Hepatocyte (in vitro differentiated cells): ENCODE measurements around the gene METRN.

Source experiments
- EZH2 ChIP-seq: fragments of 200-600 bp; sonication (generic); IDR thresholded peaks from 2 replicates; pipeline ENCODE4 v1.6.1; 2016; ENCODE audit warnings: antibody characterized with exemption, mild to moderate bottlenecking, borderline replicate concordance
- EZH2phosphoT487 ChIP-seq: fragments of 200-600 bp; sonication (generic); IDR thresholded peaks from one replicate; pipeline ENCODE4 v1.6.1; 2018; ENCODE audit warnings: antibody characterized with exemption, mild to moderate bottlenecking, low read depth, moderate library complexity; ENCODE audit not compliant: unreplicated experiment, severe bottlenecking
- TF ChIP-seq, protein P1 (sequence below): fragments of 200-600 bp; sonication (generic); IDR thresholded peaks from 2 replicates; pipeline ENCODE4 v1.5.1; 2016; ENCODE audit warnings: antibody characterized with exemption, mild to moderate bottlenecking; ENCODE audit not compliant: poor library complexity

GRCh38 chr16:684071-684794 is 30.7 kb upstream of the METRN start, which contains the start of gene JMJD8:
- TF ChIP-seq EZH2 (no peak), EZH2phosphoT487 (no peak)
- TF ChIP-seq, protein P1, sequence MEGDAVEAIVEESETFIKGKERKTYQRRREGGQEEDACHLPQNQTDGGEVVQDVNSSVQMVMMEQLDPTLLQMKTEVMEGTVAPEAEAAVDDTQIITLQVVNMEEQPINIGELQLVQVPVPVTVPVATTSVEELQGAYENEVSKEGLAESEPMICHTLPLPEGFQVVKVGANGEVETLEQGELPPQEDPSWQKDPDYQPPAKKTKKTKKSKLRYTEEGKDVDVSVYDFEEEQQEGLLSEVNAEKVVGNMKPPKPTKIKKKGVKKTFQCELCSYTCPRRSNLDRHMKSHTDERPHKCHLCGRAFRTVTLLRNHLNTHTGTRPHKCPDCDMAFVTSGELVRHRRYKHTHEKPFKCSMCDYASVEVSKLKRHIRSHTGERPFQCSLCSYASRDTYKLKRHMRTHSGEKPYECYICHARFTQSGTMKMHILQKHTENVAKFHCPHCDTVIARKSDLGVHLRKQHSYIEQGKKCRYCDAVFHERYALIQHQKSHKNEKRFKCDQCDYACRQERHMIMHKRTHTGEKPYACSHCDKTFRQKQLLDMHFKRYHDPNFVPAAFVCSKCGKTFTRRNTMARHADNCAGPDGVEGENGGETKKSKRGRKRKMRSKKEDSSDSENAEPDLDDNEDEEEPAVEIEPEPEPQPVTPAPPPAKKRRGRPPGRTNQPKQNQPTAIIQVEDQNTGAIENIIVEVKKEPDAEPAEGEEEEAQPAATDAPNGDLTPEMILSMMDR, result no peak
